HepG2 (cell line): Measurements from ENCODE around the gene SULT2B1. TPM values are rescaled to one million over a fixed set of nuclear protein-coding genes. Genes with fewer than 3 reads are reported as not detected.

Experiments
- ATAC-seq: fragments of 200-7000 bp; cut with Tn5 transposase; 3 replicates; pipeline ENCODE4 v1.9.1; 2020; ENCODE audit warnings: mild to moderate bottlenecking, moderate library complexity
- BruUV-seq: library from RNA; stranded (reverse); fragments of 400-500 nt; replicated peaks from 2 replicates; lab custom pipeline; 2021; lab: Mats Ljungman, UMichigan
- CTCF ChIA-PET: fragments of 300-600 bp; formaldehyde crosslinking; extraction: SDS; loops from one replicate; lab custom pipeline; 2021; ENCODE audit warnings: low total read pairs, inconsistent platforms, low intra/inter-chr PET ratio; lab: Yijun Ruan, JAX
- POLR2A ChIA-PET: fragments of 350-600 bp; sonication (Branson Sonifier 250); formaldehyde crosslinking; loops from one replicate; lab custom pipeline; 2020; ENCODE audit warnings: antibody characterized with exemption, inconsistent platforms; lab: Yijun Ruan, JAX
- DNase-seq: peaks from one replicate; pipeline ENCODE4 v3.0.0-alpha.2; 2015; ENCODE audit warnings: low spot score
- FAIRE-seq: peaks from 3 replicates; lab custom pipeline; 2011; peaks lifted over from hg19 to GRCh38; lab: Jason Lieb, UNC
- H2AFZ ChIP-seq: one replicate; pipeline ENCODE4 v1.6.1; 2011; ENCODE audit warnings: low read length, inconsistent platforms
- H3K27ac ChIP-seq: fragments of 300-600 bp; 3 replicates; pipeline ENCODE4 v1.8.0; 2011; ENCODE audit warnings: mixed run types, mild to moderate bottlenecking, mixed read lengths, low read length, inconsistent platforms; ENCODE audit not compliant: insufficient read depth; ENCODE audit errors: extremely low read length
- H3K27me3 ChIP-seq, 2 experiments: fragments of 200-600 bp in 1 of 2; 2 replicates in 1 of 2; 3 replicates in 1 of 2; pipeline versions ENCODE4 v1.6.0 to v1.8.0; 2011; ENCODE audit warnings: low read length in 2 of 2, mild to moderate bottlenecking in 2 of 2, moderate library complexity in 2 of 2, inconsistent platforms in 1 of 2; ENCODE audit not compliant: insufficient read depth in 2 of 2, control insufficient read depth in 1 of 2
- H3K36me3 ChIP-seq, 2 experiments: fragments of 200-600 bp in 1 of 2; replicated peaks in 1 of 2; 2 replicates in 1 of 2; 3 replicates in 1 of 2; pipeline versions ENCODE4 v1.5.1 to v1.8.0; 2011; ENCODE audit warnings: low read length in 2 of 2, inconsistent platforms in 1 of 2; ENCODE audit not compliant: insufficient read depth in 2 of 2, control insufficient read depth in 1 of 2
- H3K4me1 ChIP-seq: 2 replicates; pipeline ENCODE4 v1.5.1; 2012; ENCODE audit warnings: low read length, inconsistent platforms; ENCODE audit not compliant: insufficient read depth
- H3K4me2 ChIP-seq: 2 replicates; pipeline ENCODE4 v1.6.0; 2011; ENCODE audit warnings: low read depth, low read length, inconsistent platforms
- H3K4me3 ChIP-seq, 3 experiments: fragments of 200-600 bp in 1 of 3; sonication (generic), shearing (Covaris generic) in 1 of 3; replicated peaks in 1 of 3; 2 replicates each; pipeline ENCODE4 v1.5.1; 2011 to 2016; ENCODE audit warnings: low read length in 3 of 3, inconsistent platforms in 2 of 3, low read depth in 2 of 3, mild to moderate bottlenecking in 2 of 3, control low read depth in 1 of 3, mixed read lengths in 1 of 3; ENCODE audit not compliant: insufficient read depth in 1 of 3
- H3K79me2 ChIP-seq: one replicate; pipeline ENCODE4 v1.6.1; 2011; ENCODE audit warnings: low read length, inconsistent platforms; ENCODE audit not compliant: insufficient read depth
- H3K9ac ChIP-seq: 2 replicates; pipeline ENCODE4 v1.6.0; 2011; ENCODE audit warnings: mild to moderate bottlenecking, low read depth, low read length, inconsistent platforms; ENCODE audit not compliant: insufficient read depth
- H3K9me3 ChIP-seq: 2 replicates; pipeline ENCODE4 v1.5.1; 2012; ENCODE audit warnings: mild to moderate bottlenecking, low read length
- H4K20me1 ChIP-seq: 2 replicates; pipeline ENCODE4 v1.6.0; 2011; ENCODE audit warnings: inconsistent platforms, mild to moderate bottlenecking, low read length, moderate library complexity; ENCODE audit not compliant: insufficient read depth
- HNF4A ChIP-seq: sonication (generic); formaldehyde crosslinking; IDR thresholded peaks from 2 replicates; pipeline ENCODE4 v1.4.0; 2020; ENCODE audit warnings: missing genetic modification reagents
- MATR3 ChIP-seq: sonication (generic); formaldehyde crosslinking; IDR thresholded peaks from 2 replicates; pipeline ENCODE4 v1.4.0; 2020; ENCODE audit warnings: missing genetic modification reagents
- NFKB2 ChIP-seq: sonication (generic); formaldehyde crosslinking; IDR thresholded peaks from 2 replicates; pipeline ENCODE4 v1.4.0; 2020; ENCODE audit warnings: missing genetic modification reagents, borderline replicate concordance
- NRL ChIP-seq: sonication (generic); formaldehyde crosslinking; IDR thresholded peaks from 2 replicates; pipeline ENCODE4 v1.5.0; 2020; ENCODE audit warnings: missing genetic modification reagents, mild to moderate bottlenecking, moderate library complexity, borderline replicate concordance
- PHF5A ChIP-seq: IDR thresholded peaks from one replicate; pipeline ENCODE4 v1.6.1; 2018; ENCODE audit warnings: low read depth, missing genetic modification reagents; ENCODE audit not compliant: unreplicated experiment
- SCMH1 ChIP-seq: sonication (generic); formaldehyde crosslinking; IDR thresholded peaks from 2 replicates; pipeline ENCODE4 v1.9.0; 2021; ENCODE audit warnings: missing genetic modification reagents, mild to moderate bottlenecking, borderline replicate concordance
- ZFP1 ChIP-seq: IDR thresholded peaks from 2 replicates; pipeline ENCODE4 v1.6.1; 2016
- ZNF235 ChIP-seq: sonication (generic); formaldehyde crosslinking; IDR thresholded peaks from 2 replicates; pipeline ENCODE4 v1.8.1; 2023; ENCODE audit warnings: mild to moderate bottlenecking, missing genetic modification reagents, borderline replicate concordance
- ZNF282 ChIP-seq: fragments of 450-650 bp; IDR thresholded peaks from 2 replicates; pipeline ENCODE4 v1.6.1; 2018; ENCODE audit not compliant: partially characterized antibody
- ZNF598 ChIP-seq: sonication (generic); formaldehyde crosslinking; IDR thresholded peaks from 2 replicates; pipeline ENCODE4 v1.5.1; 2020; ENCODE audit warnings: mild to moderate bottlenecking, missing genetic modification reagents, borderline replicate concordance
- ZNF850 ChIP-seq: sonication (generic); formaldehyde crosslinking; conservative IDR thresholded peaks from 2 replicates; pipeline ENCODE4 v1.9.0; 2021; ENCODE audit warnings: mild to moderate bottlenecking, missing genetic modification reagents
- WGBS: methylation state at CpG from one replicate; pipeline ENCODE4 v1.1.6; 2017; ENCODE audit warnings: low lambda C conversion rate; 5-methylcytosine and 5-hydroxymethylcytosine counted together
- in situ Hi-C: cut with HindIII; loops from 2 replicates; pipeline ENCODE4 v1.10.0; 2017; ENCODE audit warnings: low pct_unique_long_range_greater_than_20kb; ENCODE audit not compliant: extremely low pct_ligation_motif_present
- intact Hi-C: fragments of 100-400 bp; cut with micrococcal nuclease; formaldehyde crosslinking; loops from one replicate; pipeline ENCODE4 v1.10.0; 2022; ENCODE audit not compliant: unreplicated experiment
- polyA plus RNA-seq, 8 experiments: library from polyadenylated mRNA; depleted of rRNA in 3 of 8; stranded (reverse) in 7 of 8; unstranded in 1 of 8; fragments of >200 nt; fragmentation: Illumina TruSeq in 4 of 8; extraction: Trizol in 4 of 8; gene quantifications; 2 replicates each; pipeline versions ENCODE4 v1.2.1 to v1.2.3, GENCODE V29; 2011 to 2016; ENCODE audit warnings: low read depth in 4 of 8, missing spikeins in 1 of 8, mixed read lengths in 1 of 8; ENCODE audit not compliant: insufficient read depth in 1 of 8
- total RNA-seq, 5 experiments: library from RNA; depleted of rRNA; stranded (reverse); fragments of >200 nt; fragmentation: Illumina TruSeq; extraction: Trizol; gene quantifications; 2 replicates each; pipeline ENCODE4 v1.2.3, GENCODE V29; 2016; ENCODE audit warnings: low read depth in 1 of 5
- TF ChIP-seq, protein P1 (sequence below): sonication (generic); formaldehyde crosslinking; IDR thresholded peaks from 2 replicates; pipeline ENCODE4 v1.8.0; 2022; ENCODE audit warnings: mild to moderate bottlenecking, missing genetic modification reagents; ENCODE audit not compliant: insufficient replicate concordance
- TF ChIP-seq, protein P2 (sequence below): sonication (generic); formaldehyde crosslinking; IDR thresholded peaks from 2 replicates; pipeline ENCODE4 v1.4.0; 2020; ENCODE audit warnings: missing genetic modification reagents, mild to moderate bottlenecking, borderline replicate concordance
- TF ChIP-seq, protein P3 (sequence below): sonication (generic); formaldehyde crosslinking; IDR thresholded peaks from 2 replicates; pipeline ENCODE4 v1.4.0; 2020; ENCODE audit warnings: missing genetic modification reagents, low read depth, mild to moderate bottlenecking, borderline replicate concordance
- TF ChIP-seq, protein P4 (sequence below): sonication (generic); formaldehyde crosslinking; IDR thresholded peaks from 2 replicates; pipeline ENCODE4 v1.5.1; 2020; ENCODE audit warnings: mild to moderate bottlenecking, missing genetic modification reagents, borderline replicate concordance

Gene SULT2B1
- total and polyA plus RNA-seq, 2 of the 13 experiments (the other 11 are each of a cell fraction or from before 2014, with no cell fraction given): 0.13 TPM; not detected in 1

DNA sequence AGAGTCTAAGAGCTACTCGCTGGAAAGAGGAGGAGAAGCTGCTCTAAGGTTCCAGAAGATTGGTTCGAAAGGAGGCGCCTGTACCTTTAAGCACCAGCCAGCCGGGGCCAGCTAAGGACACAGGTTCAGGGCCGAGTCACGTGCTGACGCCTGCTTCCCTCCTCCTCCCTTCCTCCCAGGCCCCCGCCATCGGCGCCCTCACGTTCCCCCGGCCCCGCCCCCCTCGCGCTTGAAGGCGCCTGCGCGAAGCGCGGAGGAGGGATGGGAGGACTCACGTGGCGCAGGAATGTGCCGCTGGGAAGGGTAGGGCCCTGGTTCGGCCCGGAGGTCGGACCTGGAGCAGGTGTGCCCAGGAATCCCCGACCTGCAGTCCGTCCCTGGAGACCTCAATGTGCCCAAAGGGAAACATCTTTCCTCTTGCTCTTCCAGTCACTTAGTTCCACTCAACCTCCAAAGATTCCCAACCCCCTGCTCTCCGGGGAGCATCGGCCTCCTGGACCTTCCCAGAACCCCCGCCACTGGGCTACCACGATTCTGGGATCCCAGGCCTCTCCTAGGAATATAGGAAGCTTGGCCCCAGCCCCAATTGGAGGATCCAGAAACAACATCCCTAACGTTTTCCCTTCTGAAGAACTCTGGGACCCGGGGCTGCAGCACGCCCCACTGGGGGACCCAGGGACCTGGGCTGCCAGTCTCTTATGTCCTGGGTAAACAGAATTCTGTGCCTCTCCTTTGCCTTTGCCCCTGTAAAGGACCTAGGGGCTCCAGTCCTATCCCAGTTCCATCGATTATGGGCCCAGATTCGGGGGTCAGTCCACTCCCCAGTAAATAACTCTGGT, 82.7 kb downstream of the SULT2B1 start (continued):
- TF ChIP-seq ZNF235 (CRISPR knock-in tag) (no peak), ZNF282 (no peak), PHF5A (CRISPR knock-in tag) (no peak)
- TF ChIP-seq, protein P1, sequence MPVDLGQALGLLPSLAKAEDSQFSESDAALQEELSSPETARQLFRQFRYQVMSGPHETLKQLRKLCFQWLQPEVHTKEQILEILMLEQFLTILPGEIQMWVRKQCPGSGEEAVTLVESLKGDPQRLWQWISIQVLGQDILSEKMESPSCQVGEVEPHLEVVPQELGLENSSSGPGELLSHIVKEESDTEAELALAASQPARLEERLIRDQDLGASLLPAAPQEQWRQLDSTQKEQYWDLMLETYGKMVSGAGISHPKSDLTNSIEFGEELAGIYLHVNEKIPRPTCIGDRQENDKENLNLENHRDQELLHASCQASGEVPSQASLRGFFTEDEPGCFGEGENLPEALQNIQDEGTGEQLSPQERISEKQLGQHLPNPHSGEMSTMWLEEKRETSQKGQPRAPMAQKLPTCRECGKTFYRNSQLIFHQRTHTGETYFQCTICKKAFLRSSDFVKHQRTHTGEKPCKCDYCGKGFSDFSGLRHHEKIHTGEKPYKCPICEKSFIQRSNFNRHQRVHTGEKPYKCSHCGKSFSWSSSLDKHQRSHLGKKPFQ (CRISPR knock-in tag): no peak
- TF ChIP-seq, all 625 proteins: peak for 214

DNA sequence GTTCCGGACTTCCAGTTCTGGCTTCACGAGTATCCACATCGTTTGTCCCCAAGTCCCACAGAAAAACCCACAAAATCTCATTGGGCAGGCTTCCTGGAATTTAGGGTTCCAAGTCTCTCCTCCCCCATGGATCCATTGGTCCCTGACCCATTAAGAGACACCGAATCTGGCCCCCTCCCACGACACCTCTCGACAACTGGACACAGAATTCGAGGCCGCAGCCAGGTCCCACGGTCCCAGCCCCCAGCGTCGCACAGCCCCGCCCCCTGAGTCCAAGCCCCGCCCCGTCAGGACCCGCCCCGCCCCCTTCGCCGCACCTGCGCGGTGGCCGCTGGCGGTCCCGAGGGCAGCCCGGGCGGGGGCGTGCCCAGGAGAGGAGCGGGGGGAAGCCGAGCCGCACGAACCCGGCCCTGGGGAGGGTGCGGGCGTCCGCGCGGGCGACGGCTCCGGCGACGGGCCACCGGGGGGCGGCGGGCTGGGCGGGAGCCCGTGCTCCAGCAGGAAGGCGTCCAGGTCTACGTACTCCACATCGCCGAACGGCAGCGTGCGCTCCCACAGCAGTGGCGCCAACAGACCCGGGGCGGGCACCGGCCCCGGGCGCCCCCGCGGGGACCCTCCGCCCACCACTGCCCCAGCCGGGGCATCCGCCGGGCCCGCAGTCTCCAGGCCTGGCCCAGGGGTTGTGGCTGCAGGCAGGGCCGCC, 83.4 kb downstream of the SULT2B1 start:
- under 1% methylated on average over 32 of the region's 67 CpGs for WGBS
- Histone ChIP-seq H3K27me3 (peaks cover 0 to 8% of the 10 kb centered on the region in 2 experiments; a peak in 3 of 5 replicates), H3K4me3 (peak overlapping the region; percentile 56 to 76 (median 59)), H3K4me1 (peaks cover 83% of the 10 kb centered on the region), H3K36me3 (no peaks in the 10 kb centered on the region), H3K79me2 (no peaks in the 10 kb centered on the region), H2AFZ (no peak overlapping the region), H3K9me3 (no peaks in the 10 kb centered on the region), H4K20me1 (no peaks in the 10 kb centered on the region), H3K27ac (peak overlapping the region; percentile 90), H3K4me2 (peak overlapping the region; percentile 96), H3K9ac (peak overlapping the region; percentile 78)
- ATAC-seq: peak; percentile 17
- no TSS peak for BruUV-seq
- in situ Hi-C loops: no loop called here
- ChIA-PET POLR2A (interaction anchor here (1.8 to 5.8 kb wide), 3 partner anchors 10 to 16 kb away, joined by 15 to 61 read pairs (median 16); partner anchors contain the start of genes CA11, RPL18 and SPHK2), CTCF (no interaction called here)
- no peak for DNase-seq
- intact Hi-C loops: loop anchor here (2.0 kb wide), 1 partner anchor 17 kb away; the partner anchor contains the start of genes RPL18 and SPHK2
- FAIRE-seq: no peak
- no peak for TF ChIP-seq NRL (CRISPR knock-in tag)
- no peak for TF ChIP-seq MATR3 (CRISPR knock-in tag)
- no peak for TF ChIP-seq ZFP1 (CRISPR knock-in tag)
- no peak for TF ChIP-seq ZNF850 (CRISPR knock-in tag)
- no peak for TF ChIP-seq ZNF598 (CRISPR knock-in tag)
- TF ChIP-seq, protein P2, sequence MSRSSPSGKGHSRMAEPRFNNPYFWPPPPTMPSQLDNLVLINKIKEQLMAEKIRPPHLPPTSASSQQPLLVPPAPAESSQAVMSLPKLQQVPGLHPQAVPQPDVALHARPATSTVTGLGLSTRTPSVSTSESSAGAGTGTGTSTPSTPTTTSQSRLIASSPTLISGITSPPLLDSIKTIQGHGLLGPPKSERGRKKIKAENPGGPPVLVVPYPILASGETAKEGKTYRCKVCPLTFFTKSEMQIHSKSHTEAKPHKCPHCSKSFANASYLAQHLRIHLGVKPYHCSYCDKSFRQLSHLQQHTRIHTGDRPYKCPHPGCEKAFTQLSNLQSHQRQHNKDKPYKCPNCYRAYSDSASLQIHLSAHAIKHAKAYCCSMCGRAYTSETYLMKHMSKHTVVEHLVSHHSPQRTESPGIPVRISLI (CRISPR knock-in tag): no peak
- TF ChIP-seq NFKB2 (CRISPR knock-in tag): no peak
- TF ChIP-seq, protein P3, sequence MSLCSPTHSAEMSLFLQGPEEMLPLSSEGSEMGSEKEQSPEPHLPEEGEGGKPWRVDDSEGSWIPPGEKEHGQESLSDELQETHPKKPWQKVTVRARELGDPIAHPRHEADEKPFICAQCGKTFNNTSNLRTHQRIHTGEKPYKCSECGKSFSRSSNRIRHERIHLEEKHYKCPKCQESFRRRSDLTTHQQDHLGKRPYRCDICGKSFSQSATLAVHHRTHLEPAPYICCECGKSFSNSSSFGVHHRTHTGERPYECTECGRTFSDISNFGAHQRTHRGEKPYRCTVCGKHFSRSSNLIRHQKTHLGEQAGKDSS: no peak
- no peak for TF ChIP-seq HNF4A (CRISPR knock-in tag)
- TF ChIP-seq, protein P4, sequence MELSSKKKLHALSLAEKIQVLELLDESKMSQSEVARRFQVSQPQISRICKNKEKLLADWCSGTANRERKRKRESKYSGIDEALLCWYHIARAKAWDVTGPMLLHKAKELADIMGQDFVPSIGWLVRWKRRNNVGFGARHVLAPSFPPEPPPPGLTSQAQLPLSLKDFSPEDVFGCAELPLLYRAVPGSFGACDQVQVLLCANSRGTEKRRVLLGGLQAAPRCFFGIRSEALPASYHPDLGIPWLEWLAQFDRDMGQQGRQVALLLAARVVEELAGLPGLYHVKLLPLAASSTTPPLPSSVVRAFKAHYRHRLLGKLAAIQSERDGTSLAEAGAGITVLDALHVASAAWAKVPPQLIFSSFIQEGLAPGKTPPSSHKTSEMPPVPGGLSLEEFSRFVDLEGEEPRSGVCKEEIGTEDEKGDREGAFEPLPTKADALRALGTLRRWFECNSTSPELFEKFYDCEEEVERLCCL (CRISPR knock-in tag): no peak
- TF ChIP-seq SCMH1 (CRISPR knock-in tag): no peak
